Spleen (tissue), 7 donors: Measurements from ENCODE around the gene PURB.

ENCODE experiments used
- CTCF ChIP-seq, 11 experiments: fragments of 200-600 bp in 7 of 11; fragments of 450-650 bp in 4 of 11; sonication (generic) in 4 of 11; IDR thresholded peaks in 8 of 11; conservative IDR thresholded peaks in 3 of 11; 1 replicate in 7 of 11; 2 replicates in 4 of 11; pipeline versions ENCODE4 v1.4.0 to v1.8.0; 2016 to 2021; ENCODE audit warnings: antibody characterized with exemption in 11 of 11, inconsistent platforms in 4 of 11, mild to moderate bottlenecking in 1 of 11
- POLR2A ChIP-seq, 3 donors: fragments of 450-650 bp; IDR thresholded peaks; one replicate each; pipeline ENCODE4 v1.5.1; 2017; ENCODE audit warnings: antibody characterized with exemption in 3 of 3, mild to moderate bottlenecking in 1 of 3
- POLR2AphosphoS5 ChIP-seq, 3 donors: sonication (generic); formaldehyde crosslinking; IDR thresholded peaks; one replicate each; pipeline ENCODE4 v1.5.1; 2017; ENCODE audit warnings: antibody characterized with exemption in 3 of 3
- donor health status: DM: no; HTN: no; CAD: no; lungs with moderate emphysema.
- donor health status: DM: no; HTN: no; CAD: no.
- donor health status: DM: no; HTN: no; CAD: no.

DNA sequence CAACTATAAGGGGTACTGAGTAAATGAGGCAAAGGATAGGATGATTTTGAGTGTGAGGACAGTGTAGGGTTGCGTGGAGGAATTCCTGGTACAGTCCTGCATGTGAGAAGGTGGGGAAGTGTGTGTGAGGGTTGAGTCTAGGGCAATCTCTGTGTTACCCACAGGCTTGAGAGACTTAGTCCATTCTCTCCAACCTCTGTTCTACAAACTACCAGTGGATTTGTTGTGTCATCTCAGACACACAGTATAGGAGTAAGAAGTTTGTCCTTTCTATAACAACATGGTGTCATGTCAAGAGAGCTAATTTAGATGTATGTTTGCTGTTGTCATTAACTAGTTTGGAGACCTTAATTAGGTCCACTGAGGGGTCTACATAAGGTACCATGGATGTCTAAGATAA lies 12.5 kb downstream of the PURB start:
- TF ChIP-seq CTCF (IDR thresholded peaks at IDR 0.05 in 8 of 11, conservative IDR thresholded peaks at IDR 0.05 in 3 of 11) (no peak), POLR2AphosphoS5 (IDR thresholded peaks at IDR 0.05) (no peak), POLR2A (IDR thresholded peaks at IDR 0.05) (no peak)
